C4-2B (cell line): Measurements from ENCODE around the gene CARD10.

Source experiments
- CTCF ChIP-seq: fragments of 450-650 bp; conservative IDR thresholded peaks from 2 replicates; pipeline ENCODE4 v1.5.1; 2017; ENCODE audit warnings: mild to moderate bottlenecking
- ZFX ChIP-seq: fragments of 450-650 bp; IDR thresholded peaks from 2 replicates; pipeline ENCODE4 v1.6.1; 2017

DNA sequence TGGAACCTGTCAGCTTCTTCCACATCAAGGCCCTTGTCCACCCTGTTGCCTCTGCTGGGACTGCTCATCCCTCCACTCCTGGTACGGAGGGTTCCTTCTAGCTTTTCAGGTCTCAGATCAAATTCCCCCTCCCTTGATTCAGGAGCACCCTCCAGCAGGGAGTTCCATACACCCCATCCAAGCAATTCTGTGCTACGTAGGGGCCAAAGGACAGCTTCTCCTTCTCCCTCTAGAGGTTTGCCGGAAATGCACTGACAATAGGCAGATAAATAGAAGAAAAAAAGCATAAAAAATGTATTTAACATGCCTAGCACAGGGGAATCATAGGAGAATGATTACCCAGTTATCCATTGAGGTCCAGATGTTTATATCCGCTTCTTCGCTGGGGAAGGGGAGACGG lies 3.3 kb upstream of the CARD10 start:
- TF ChIP-seq CTCF (no peak), ZFX (no peak)
